GM18873 (cell line): ENCODE results near the gene DKK1.

Experiments
- ATAC-seq: cut with Tn5 transposase; IDR thresholded peaks from one replicate; pipeline ENCODE4 v1.9.1; 2021; ENCODE audit warnings: mild to moderate bottlenecking, moderate library complexity, moderate number of reproducible peaks; ENCODE audit not compliant: unreplicated experiment, low FRiP score

The DKK1 gene, protein sequence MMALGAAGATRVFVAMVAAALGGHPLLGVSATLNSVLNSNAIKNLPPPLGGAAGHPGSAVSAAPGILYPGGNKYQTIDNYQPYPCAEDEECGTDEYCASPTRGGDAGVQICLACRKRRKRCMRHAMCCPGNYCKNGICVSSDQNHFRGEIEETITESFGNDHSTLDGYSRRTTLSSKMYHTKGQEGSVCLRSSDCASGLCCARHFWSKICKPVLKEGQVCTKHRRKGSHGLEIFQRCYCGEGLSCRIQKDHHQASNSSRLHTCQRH

DNA sequence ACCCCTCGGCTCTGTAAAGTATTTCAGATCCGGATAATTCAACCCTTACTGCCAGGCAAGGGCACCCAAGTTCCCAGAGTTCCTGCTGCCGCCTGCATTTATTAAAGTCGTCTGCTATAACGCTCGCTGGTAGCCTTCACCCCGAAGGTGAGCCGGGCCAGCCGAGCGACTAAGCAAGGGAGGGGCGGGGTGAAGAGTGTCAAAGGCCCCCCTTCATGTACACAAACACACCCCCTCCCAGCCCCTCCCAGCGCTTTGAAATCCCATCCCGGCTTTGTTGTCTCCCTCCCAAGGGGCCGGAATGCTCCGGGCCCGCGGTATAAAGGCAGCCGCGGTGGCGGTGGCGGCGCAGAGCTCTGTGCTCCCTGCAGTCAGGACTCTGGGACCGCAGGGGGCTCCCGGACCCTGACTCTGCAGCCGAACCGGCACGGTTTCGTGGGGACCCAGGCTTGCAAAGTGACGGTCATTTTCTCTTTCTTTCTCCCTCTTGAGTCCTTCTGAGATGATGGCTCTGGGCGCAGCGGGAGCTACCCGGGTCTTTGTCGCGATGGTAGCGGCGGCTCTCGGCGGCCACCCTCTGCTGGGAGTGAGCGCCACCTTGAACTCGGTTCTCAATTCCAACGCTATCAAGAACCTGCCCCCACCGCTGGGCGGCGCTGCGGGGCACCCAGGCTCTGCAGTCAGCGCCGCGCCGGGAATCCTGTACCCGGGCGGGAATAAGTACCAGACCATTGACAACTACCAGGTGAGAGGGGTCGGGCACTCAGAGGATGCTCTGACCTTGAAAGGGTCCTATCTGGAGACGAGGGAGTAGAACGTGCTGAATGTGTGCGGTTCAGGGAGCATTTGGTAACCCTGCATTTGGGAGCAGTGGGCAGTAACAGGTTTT is at the start of gene DKK1:
TSS of gene DKK1 (plus strand) at position 349 of the 889 bp plus-strand sequence. CDS start at position 503, 154 bp downstream.
- ATAC-seq, result no peak

DNA sequence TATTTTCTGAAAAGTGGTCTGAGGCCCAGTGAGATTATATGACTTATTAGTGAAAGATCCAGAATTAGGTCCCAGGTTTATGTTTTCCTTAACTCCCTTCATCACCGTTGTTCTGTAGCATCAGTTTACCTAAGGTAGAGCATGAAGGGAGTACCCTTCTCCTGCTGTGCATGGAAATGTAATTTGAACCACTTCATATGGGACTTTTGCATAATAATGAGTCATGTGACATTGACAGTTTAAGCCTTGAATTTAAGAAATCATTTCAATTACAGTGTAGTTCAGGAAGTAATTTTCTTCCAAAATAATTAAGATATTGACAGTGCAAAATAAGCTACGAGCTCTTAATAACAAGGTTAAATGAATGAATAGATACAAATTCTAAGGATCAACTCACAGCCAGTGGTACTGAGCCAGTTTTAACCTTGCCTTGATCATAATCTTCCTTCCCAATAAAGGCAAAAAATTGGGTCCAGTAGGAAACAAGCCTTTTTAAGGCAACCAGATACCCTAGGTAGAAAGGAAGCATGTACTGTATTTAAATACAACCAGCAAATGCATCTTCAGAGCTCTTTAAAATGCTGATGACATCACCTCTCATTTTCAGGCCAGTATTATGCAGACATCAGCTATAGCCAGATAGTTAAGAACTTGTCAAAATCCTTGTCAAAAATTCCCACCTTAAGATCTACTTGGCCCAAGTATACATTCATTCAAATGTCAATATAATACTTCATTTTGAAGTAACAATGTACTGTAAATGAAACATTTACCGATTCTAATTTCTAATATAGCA is 48.8 kb upstream of the DKK1 start:
- ATAC-seq, result no peak

DNA sequence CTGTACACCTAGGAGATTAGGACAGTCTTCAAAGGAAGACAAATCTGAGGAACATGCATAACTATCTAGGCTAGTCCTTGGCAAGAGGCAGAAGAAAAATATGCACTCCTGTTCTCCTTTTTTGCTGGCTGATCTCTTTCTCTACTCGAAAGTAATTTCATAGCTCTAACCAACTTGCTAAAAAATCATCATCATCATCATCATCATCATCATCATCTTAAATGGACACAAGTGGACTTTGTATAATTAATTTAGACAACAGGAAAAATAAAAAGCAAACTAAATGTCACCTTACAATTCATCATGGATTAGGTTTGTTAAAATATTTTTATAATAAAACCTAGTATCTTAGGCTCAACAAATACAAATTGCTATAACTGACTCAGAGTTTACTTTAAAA is 47.2 kb upstream of the DKK1 start:
- no peak for ATAC-seq

DNA sequence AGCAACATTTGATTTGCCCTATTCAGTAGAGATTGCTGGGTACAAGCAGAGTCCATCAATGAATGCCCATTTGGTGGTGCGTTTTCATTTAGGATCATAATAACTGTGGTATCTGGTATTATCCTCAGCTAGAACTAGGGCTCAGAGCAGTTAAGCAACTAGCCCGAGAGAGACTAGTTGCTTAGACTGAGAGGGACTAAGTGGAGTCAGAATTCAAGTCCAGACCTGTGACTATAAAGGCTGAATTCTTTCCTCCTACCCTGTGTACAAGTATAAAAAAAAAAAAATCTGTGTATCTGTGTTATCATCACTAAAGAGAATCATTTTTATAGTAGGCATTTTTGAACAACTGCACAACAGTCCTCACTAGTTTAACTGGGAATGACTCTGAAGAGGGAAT is 45.3 kb upstream of the DKK1 start:
- ATAC-seq, result no peak

DNA sequence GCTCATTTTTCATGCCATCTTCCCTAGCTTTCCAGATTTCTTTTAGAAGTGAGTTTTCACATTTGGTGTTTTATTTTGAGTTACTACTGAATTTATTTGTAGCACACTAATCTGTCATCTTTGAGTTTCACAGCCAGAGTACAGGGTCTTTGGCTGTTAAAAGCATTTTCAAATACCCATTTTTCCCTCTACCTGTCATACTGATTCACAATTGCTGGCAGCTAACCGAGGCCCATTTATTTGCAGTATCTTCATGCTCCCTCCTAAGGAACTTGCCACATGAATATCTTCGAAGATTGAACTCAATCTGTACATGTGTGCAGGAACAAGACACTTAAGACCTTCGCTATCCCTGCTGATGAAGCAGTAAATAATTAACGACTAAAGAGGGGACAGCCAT is 44.8 kb upstream of the DKK1 start:
- ATAC-seq, result no peak

DNA sequence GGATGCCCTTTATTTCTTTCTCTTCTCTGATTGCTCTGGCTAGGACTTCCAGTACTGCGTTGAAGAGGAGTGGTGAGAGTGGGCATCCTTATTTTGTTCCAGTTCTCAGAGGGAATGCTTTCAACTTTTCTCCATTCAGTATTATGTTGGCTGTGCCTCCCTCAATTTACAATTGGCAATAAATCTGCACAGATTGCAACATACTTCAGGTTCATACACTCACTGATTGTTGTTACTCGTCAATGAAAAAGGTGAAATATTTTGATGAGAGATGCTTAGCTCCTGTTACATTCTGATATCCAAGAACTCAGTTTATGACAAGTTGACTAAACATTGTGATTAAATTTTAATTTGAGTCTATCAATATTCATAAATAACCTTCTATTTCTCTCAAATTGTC is 37.9 kb upstream of the DKK1 start:
- ATAC-seq, result no peak

DNA sequence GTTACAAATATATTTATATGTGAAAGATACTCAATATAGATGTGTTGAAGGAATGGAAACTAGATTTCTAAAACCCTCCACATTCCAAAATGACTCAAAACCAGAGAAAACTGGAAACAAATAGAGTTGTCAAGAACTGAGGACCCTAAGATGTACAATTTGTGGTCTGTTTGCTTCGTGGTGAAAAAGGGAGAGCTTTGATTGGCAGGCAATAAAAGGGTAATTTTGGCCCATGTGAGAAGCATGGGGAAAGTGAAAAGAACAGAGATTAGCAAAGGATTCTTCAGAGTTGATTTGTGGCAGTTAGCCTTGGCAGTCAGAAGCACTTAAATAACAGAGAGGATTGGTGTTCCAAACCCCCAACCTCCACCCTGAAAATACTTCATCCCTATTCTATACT is 37.1 kb upstream of the DKK1 start:
- ATAC-seq, result no peak

DNA sequence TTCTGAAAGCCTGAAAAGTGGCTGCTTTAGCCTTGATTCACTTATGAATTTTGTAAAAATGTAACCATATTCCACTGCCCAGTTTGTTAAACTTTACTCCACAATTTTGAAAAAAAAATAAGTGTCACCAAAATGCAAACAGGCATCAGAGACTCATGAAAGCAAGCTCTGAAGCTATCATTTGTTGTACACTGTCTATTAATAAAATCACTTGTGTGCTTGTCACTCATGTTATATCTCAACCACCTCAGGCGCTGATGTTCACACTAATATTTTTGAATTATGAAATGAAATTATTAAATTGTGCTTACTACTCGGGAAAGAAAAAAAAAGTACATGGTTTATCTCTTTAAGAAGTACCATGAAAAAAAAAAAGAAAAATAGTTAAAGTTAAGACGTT is 34.5 kb upstream of the DKK1 start:
- no peak for ATAC-seq

DNA sequence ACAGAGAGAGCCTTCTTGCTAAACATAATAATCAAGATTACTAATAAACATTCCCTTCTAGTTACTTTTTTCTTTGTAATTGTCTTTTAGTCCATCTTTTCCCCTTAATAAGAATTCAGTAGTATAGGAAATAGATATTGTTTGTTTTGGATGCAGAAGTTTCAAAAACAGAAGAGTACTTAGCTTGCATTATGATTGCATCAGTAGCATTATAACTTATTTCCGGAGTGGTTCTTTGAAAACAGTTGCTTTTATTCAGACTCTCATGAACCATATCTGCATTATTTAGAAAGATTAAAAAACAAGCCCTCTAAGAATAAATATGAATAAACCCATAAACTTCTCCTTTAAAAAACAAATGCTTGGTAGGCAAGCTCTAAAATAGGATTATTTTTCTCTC is 34.0 kb upstream of the DKK1 start:
- no peak for ATAC-seq

DNA sequence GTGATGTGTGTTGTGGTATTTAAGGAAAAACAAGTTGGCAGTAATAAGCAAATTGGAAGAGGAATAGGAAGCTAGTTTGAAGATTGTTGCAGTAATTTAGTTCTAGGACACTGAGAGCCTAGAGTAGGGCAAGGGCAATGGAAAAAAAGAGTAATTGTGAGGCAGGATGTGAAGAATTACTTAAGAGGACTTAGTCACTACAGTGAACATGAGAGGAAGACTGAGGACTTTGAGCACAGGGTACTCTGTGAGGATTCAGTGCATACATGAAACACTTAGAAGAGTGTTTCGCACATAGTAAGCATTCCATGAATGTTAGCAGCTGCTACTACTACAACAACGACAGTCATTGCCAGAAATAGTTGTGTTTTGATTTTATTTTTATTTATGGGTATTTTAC is 30.9 kb upstream of the DKK1 start:
- no peak for ATAC-seq

DNA sequence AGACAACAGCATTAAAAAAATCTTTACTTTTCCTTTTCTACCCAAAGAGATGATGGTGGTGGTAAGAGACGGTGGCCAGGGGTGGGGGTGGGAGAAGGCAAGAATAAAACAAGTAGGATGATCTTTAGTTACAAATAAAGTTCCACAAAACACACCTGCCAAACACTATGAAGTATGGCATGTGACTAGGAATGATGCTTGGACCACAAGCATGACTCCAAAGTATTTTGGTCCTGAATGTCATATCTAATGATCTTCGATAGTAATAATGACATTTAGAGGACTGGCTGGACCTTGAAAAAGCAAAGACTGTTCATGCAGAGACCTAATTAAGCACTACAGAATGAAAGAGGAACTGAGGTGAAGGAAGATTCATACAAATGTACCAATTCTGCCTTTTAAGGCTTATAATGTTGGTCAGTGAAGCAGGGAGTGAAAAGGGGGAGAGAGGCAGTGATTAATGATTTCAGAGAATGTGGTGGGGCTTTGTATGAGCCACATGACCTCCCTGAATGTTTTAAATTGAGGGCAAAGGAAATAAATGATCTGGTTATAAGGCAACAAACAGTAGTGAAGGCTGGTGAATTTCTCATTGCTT is 29.6 kb upstream of the DKK1 start:
- no peak for ATAC-seq

DNA sequence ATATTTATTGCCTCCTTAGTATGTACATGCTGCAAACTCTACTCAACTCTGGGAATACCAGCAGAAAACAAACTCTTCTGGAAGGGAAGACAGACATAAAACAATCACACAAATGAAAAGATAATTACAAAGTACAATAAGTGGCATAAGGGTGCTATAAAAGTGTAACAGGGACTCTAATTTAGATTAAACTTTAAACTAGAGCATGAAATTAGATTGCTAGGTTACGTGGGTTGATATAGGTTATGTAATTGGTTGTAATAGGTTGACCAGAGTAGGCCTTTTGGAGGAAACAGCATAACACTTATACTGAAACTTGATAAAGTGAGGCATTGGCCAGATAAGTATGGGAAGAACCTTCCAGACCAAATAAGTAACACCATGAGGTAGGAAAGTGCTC is 26.2 kb upstream of the DKK1 start:
- ATAC-seq, result no peak

DNA sequence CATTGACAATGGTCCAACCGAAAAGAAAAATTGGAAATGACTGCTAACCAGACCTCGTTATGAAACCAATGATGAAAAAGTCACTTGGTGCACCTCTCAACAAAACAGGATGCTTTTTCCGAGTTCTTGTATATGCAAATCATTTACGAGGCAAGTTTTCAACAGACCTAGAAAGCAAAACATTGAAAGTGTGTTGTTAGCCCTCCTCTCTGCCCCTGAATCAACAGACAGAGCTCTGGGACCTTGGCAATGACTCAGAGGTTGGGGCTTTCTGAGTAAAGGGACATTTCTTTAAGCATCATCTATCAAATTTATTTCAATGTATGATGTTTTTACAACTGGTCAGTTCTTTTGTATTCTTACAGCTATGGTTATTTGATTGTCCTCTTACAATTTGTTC is 16.3 kb upstream of the DKK1 start:
- ATAC-seq, result no peak

DNA sequence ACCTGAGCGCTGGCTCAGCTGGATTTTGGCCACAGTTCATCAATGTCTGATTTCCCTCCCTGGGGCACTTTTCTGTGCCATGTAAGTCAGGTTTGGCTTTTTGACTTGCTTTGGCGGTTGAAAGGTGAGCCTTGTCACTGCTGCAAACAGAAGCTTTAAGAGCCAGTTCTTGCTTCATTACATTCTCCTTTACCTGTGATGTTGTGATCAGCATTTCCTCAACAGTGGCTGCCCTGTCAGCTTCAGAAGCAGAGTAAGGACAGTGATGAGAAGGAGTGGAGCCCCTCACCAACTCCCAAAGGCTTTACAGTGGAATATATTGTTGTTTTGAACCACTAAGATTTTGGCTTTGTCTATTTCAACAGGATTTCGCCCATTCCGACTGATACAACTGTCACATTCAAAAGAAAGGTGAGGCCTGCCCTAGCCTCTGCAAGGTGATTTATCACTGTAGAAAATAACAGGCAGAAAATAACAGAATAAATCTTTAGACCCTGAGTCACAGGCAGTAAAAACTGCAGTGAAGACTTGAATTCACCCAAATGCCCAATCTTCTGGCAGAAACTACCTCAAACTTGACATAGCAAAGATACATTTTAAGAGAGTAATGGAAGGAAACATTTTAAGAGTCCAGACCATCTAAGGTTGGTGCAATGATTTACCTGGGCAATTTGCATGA is 13.3 kb upstream of the DKK1 start:
- no peak for ATAC-seq

DNA sequence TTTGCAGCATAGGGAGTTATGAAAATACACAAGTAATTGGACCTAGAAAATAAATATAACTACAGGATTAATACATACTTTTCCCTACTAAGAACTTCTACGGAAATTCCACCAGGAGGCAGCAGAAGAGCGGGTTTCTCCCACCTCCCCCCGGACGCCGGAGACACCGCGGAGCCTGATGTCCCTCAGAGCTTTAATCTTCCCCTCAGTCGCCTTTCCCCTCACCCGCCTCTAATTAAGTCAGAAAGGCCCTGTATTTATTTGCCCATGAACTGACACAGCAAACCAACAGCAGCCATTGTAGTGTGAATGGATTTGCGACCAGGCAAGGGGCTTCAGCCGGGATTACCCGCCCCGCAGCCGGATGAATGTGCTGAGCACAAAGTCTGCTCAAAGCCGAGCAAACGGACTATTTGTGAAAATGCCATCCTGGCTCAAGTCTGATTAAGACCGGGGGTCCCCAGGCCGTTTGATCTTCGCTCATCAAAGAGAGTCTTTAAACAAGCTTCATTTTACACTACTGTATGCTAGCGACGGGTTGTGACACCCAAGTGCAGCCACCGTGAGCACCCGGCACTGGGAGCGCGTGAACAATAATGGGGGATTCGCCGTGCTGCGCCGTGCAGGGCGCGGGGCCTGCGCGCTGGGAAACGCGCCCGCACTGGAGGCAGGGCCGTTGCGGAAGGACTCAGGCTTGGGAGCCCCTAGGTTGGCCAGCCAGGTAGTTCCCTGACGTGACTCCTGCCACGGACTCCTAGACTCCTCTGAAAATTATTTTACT is 5.6 kb upstream of the DKK1 start:
- peak; percentile 77 for ATAC-seq

DNA sequence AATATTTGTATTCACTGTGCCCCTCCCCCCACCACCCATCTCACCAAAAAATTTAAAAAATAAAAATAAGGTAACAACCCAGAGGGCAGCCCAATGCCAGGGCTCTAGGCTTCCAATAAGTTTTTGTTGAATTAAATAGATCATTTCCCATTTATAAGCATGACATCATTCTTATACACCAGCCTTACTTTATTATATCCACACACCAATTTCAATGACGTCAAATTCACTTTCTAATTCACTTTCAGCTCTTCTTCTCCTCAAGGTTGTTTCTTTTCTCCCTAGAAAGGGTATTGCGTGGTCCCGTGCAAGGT is 1.2 kb upstream of the DKK1 start:
- no peak for ATAC-seq

DNA sequence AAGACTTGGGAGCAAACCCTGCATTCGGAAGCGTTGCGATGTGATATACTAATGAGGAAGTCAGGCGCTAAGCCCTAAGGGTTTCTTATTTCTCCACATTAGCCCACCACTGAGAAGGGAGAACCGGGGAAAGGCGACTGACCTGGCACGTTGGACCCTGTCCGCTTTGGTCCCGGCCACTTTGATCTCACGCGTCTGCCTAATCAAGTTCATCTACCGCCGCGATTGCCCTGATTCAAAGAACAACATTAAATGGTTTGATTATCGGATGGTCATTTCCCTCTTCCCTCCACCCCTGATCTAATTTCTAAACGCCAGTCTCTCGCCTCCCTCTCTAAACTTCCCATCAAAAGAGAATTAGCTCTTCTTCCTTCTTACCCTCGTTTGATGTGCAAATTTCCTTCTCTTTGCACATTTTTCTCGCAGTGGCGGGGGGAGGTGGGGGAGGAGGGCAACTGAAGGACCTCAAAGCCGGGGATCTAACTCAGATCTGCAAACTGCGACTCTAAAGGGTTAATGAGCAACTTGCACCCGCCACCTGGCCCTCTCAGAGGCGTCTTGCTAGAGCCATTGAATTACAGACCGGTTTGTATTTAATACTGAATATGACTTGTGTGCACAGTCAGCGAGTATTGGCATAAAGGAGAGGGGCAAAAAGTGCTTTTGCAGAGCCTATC is 687 bp upstream of the DKK1 start:
- no peak for ATAC-seq

DNA sequence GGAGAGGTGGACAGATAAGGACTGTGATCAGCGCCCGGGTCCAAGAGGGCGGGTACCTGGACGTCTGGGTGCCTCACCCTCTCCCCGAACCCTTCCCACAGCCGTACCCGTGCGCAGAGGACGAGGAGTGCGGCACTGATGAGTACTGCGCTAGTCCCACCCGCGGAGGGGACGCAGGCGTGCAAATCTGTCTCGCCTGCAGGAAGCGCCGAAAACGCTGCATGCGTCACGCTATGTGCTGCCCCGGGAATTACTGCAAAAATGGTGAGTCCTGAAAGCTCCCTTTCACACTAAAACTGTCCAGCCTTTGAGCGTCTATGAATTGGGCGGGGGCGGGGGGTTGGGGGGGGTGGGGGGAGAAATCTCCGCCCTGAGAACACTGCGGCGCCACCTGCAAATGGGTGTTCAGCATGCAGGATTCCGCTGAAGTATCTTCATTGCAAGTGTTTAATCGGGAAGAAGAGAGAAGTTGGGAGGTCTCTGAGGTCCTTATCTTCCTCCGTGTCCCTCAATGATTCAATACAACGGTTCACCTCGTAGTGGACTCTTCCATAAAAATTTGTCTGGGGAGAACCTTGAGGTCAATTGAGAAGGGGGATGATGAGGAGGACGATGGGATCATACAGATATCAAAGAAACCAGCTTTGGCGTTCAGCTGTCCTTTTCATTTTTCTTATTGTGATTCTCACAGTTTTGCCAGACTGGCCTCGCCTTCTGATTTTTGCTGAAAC is 906 bp downstream of the DKK1 start:
- no peak for ATAC-seq
